Adrenal gland (tissue), 5 donors: ENCODE results near the gene CST9L.

ENCODE experiments used
- CTCF ChIP-seq, 6 experiments: fragments of 450-650 bp in 4 of 6; fragments of 200-600 bp in 2 of 6; sonication (generic) in 1 of 6; IDR thresholded peaks; 1 replicate in 5 of 6; 2 replicates in 1 of 6; pipeline versions ENCODE4 v1.5.1 to v1.8.0; 2016 to 2021; ENCODE audit warnings: antibody characterized with exemption in 6 of 6, mild to moderate bottlenecking in 2 of 6, moderate library complexity in 1 of 6
- POLR2A ChIP-seq, 2 donors: fragments of 450-650 bp; IDR thresholded peaks; one replicate each; pipeline ENCODE4 v1.6.1; 2017; ENCODE audit warnings: antibody characterized with exemption in 2 of 2, mild to moderate bottlenecking in 2 of 2, moderate library complexity in 1 of 2
- donor health status: DM: no; HTN: no; CAD: no.

GRCh38 chr20:23587631-23588030 lies 19.3 kb upstream of the CST9L start:
- TF ChIP-seq CTCF (IDR thresholded peaks at IDR 0.05) (no peak), POLR2A (IDR thresholded peaks at IDR 0.05) (no peak)
